AG09309 (cell line): ENCODE measurements around the gene TEDC2.

Source experiments
- DNase-seq: peaks from one replicate; pipeline ENCODE4 v3.0.0-alpha.2; 2010; ENCODE audit warnings: low read depth
- H3K4me3 ChIP-seq: 2 replicates; pipeline ENCODE4 v1.5.1; 2011; ENCODE audit warnings: mild to moderate bottlenecking, low read depth, low read length, moderate library complexity; ENCODE audit not compliant: control insufficient read depth
- TF ChIP-seq, protein P1 (sequence below): IDR thresholded peaks from 2 replicates; pipeline ENCODE4 v1.5.1; 2011; ENCODE audit warnings: mild to moderate bottlenecking, low read depth, low read length, inconsistent platforms; ENCODE audit not compliant: insufficient read depth, control insufficient read depth; ENCODE audit errors: missing control alignments

The TEDC2 gene

GRCh38 chr16:2469399-2470233 is 9.7 kb downstream of the TEDC2 start:
- TF ChIP-seq, protein P1, sequence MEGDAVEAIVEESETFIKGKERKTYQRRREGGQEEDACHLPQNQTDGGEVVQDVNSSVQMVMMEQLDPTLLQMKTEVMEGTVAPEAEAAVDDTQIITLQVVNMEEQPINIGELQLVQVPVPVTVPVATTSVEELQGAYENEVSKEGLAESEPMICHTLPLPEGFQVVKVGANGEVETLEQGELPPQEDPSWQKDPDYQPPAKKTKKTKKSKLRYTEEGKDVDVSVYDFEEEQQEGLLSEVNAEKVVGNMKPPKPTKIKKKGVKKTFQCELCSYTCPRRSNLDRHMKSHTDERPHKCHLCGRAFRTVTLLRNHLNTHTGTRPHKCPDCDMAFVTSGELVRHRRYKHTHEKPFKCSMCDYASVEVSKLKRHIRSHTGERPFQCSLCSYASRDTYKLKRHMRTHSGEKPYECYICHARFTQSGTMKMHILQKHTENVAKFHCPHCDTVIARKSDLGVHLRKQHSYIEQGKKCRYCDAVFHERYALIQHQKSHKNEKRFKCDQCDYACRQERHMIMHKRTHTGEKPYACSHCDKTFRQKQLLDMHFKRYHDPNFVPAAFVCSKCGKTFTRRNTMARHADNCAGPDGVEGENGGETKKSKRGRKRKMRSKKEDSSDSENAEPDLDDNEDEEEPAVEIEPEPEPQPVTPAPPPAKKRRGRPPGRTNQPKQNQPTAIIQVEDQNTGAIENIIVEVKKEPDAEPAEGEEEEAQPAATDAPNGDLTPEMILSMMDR: no peak
- DNase-seq: no peak
- H3K4me3 ChIP-seq: no peak overlapping the region

DNA sequence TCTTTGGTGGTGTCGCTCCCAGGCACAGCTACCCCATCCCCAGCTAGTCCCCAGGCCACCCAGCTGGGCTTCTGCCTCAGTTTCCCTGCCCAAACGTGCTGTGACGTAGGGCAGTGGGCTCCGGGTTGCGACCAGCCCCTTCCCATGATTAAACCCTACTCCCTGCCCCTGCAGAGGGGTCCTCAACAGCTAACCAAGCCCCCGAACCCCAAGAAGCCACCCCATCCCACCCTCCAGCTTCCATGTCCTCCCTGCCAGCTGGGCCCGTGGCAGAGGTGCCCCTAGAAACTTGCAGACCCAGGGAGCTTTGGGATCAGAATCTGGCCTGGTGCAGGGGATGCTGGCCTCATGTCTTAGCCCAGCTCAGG is 10.3 kb downstream of the TEDC2 start:
- DNase-seq: no peak
- TF ChIP-seq, protein P1: no peak
- no peak overlapping the region for H3K4me3 ChIP-seq

DNA sequence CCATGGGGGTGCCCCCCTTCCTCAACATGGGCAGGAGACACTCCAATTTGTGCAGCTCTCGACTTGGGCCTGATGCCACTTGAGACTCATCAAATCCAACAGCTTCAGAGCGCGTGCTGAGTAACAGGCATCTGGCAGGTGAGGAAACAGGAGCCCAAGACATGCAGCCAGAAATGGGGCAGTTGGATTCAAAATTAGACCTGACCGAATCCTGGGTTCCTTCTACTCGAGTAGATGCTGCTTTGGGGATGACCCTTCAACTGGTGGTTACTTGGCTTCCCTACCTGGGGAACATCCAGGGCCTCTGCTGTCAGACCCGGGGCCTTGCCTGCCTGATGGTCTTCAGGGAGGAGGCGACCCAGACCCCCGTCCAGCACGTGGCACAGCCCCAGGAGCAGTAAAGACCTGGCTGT is 10.7 kb downstream of the TEDC2 start:
- TF ChIP-seq, protein P1: no peak
- no peak for DNase-seq
- no peak overlapping the region for H3K4me3 ChIP-seq

- TF ChIP-seq, protein P1: no peak
- DNase-seq: no peak
Observed at GRCh38 chr16:2471016-2471652, 11.2 kb downstream of the TEDC2 start, which contains the start of gene NTN3. NTN3 (plus strand) TSS chr16:2471297; CDS start chr16:2471702, 405 bp downstream.

DNA sequence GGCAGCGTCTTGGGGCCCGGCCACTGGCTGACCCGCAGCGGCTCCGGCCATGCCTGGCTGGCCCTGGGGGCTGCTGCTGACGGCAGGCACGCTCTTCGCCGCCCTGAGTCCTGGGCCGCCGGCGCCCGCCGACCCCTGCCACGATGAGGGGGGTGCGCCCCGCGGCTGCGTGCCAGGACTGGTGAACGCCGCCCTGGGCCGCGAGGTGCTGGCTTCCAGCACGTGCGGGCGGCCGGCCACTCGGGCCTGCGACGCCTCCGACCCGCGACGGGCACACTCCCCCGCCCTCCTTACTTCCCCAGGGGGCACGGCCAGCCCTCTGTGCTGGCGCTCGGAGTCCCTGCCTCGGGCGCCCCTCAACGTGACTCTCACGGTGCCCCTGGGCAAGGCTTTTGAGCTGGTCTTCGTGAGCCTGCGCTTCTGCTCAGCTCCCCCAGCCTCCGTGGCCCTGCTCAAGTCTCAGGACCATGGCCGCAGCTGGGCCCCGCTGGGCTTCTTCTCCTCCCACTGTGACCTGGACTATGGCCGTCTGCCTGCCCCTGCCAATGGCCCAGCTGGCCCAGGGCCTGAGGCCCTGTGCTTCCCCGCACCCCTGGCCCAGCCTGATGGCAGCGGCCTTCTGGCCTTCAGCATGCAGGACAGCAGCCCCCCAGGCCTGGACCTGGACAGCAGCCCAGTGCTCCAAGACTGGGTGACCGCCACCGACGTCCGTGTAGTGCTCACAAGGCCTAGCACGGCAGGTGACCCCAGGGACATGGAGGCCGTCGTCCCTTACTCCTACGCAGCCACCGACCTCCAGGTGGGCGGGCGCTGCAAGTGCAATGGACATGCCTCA is 12.0 kb downstream of the TEDC2 start:
- no peak overlapping the region; the same call in none of the 2 replicates for H3K4me3 ChIP-seq
- no peak for DNase-seq
- TF ChIP-seq, protein P1: no peak

More at GRCh38 chr16:2471016-2471652, 11.2 kb downstream of the TEDC2 start, which contains the start of gene NTN3:
- no peak within 1 kb of the TSS; the same call in none of the 2 replicates for H3K4me3 ChIP-seq

DNA sequence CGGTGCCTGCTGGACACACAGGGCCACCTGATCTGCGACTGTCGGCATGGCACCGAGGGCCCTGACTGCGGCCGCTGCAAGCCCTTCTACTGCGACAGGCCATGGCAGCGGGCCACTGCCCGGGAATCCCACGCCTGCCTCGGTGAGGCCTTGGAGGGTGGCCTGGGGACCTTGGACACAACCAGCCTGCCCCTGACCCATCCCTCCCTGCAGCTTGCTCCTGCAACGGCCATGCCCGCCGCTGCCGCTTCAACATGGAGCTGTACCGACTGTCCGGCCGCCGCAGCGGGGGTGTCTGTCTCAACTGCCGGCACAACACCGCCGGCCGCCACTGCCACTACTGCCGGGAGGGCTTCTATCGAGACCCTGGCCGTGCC is 12.6 kb downstream of the TEDC2 start:
- H3K4me3 ChIP-seq: no peak overlapping the region
- TF ChIP-seq, protein P1: no peak
- no peak for DNase-seq
